IPS DF 6.9 (cell line): ENCODE data around the gene STK17A.
"Not testable (repeated sequence)": the region's sequence is repeated elsewhere in the genome, so short reads cannot be mapped to it uniquely, and the experiment has no call there.

ENCODE experiments used
- DNase-seq: peaks from one replicate; pipeline ENCODE4 v3.0.0-alpha.2; 2013; ENCODE audit warnings: low read depth, low spot score
- H3K27ac ChIP-seq: one replicate; pipeline ENCODE4 v1.5.1; 2013; ENCODE audit warnings: low read length, control low read depth
- H3K27me3 ChIP-seq: 2 replicates; pipeline ENCODE4 v1.6.1; 2013; ENCODE audit warnings: mild to moderate bottlenecking, low read length; ENCODE audit not compliant: control insufficient read depth, insufficient read depth
- H3K36me3 ChIP-seq: 2 replicates; pipeline ENCODE4 v1.6.1; 2013; ENCODE audit warnings: low read length; ENCODE audit not compliant: control insufficient read depth, insufficient read depth
- H3K4me1 ChIP-seq: 2 replicates; pipeline ENCODE4 v1.6.1; 2013; ENCODE audit warnings: low read length; ENCODE audit not compliant: control insufficient read depth, insufficient read depth
- H3K4me3 ChIP-seq: 2 replicates; pipeline ENCODE4 v1.5.1; 2013; ENCODE audit warnings: mild to moderate bottlenecking, low read length
- H3K9me3 ChIP-seq: 2 replicates; pipeline ENCODE4 v1.6.1; 2013; ENCODE audit warnings: low read length, inconsistent platforms; ENCODE audit not compliant: control insufficient read depth, insufficient read depth
- WGBS: extraction: QIAGEN DNeasy Blood & Tissue Kit; methylation state at CpG from one replicate; pipeline ENCODE4 v1.1.7; 2013; ENCODE audit warnings: mixed read lengths, missing lambda C conversion rate; ENCODE audit not compliant: insufficient read length, insufficient coverage; 5-methylcytosine and 5-hydroxymethylcytosine counted together

STK17A gene

DNA sequence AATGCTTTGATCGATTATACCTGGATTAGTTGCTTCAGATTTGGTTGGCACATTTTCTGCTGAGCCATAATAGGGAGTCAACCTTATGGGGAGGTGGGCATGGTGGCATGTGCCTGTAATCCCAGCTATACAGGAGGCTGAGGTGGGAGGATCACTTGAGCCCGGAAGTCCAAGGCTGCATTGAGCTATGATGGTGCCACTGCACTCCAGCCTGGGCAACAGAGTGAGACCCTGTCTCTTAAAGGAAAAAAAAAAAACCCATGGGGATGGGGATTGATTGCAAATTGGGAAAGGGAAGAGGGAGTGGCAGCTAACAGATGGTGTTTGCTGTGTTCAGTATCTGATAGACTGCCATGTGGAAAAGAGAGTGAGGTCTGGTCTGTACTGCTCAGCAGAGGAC, 11.1 kb downstream of the STK17A start:
- Histone ChIP-seq H3K4me3 (no peak overlapping the region), H3K27me3 (no peaks in the 10 kb centered on the region), H3K9me3 (no peaks in the 10 kb centered on the region), H3K4me1 (no peaks in the 10 kb centered on the region), H3K27ac (no peak overlapping the region), H3K36me3 (no peaks in the 10 kb centered on the region)
- WGBS: no CpG with 5 or more reads among the region's 2 CpGs
- DNase-seq: no peak

DNA sequence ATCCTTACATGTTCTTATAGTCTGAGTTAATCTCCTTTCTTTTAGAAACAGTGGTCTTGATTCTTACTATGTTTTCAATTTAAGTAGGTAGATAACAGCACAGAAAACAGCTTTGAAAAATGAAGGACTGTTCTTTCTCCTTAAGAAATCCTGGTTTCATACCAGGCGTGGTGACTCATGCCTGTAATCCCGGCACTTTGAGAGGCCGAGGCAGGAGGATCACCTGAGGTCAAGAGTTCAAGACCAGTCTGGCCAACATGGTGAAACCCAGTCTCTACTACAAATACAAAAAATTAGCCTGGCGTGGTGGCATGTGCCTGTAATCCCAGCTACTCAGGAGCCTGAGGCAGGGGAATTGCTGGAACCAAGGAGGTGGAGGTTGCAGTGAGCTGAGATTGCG, 13.5 kb downstream of the STK17A start:
- H3K4me1 ChIP-seq, DNase-seq, H3K9me3 ChIP-seq, H3K27ac ChIP-seq, H3K27me3 ChIP-seq, H3K36me3 ChIP-seq, H3K4me3 ChIP-seq: not testable (repeated sequence)
- WGBS: no CpG with 5 or more reads among the region's 5 CpGs

DNA sequence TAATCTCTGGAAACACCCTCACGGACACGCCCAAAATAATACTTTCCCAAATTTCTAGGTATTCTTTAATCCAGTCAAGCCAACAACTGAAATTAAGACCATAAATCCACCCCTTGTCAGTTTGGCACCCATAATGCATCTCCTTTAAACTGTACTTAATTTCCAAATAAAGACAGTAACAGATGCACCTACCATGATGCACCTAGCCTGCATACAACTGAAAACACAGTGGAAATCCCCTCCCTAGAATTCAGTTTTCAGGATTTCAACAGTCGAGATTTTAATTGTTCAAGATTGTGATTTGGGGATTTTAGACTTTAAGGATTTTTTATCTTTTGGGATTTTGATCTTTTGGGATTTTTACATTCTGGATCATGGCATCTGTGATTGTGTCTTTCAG, 17.1 kb downstream of the STK17A start:
- DNase-seq: no peak
- Histone ChIP-seq H3K4me3 (no peak overlapping the region), H3K27me3 (no peaks in the 10 kb centered on the region), H3K27ac (no peak overlapping the region), H3K36me3 (no peaks in the 10 kb centered on the region), H3K4me1 (no peaks in the 10 kb centered on the region; the same call in 1 of the 2 replicates), H3K9me3 (no peaks in the 10 kb centered on the region)
- no CpG with 5 or more reads among the region's 3 CpGs for WGBS

DNA sequence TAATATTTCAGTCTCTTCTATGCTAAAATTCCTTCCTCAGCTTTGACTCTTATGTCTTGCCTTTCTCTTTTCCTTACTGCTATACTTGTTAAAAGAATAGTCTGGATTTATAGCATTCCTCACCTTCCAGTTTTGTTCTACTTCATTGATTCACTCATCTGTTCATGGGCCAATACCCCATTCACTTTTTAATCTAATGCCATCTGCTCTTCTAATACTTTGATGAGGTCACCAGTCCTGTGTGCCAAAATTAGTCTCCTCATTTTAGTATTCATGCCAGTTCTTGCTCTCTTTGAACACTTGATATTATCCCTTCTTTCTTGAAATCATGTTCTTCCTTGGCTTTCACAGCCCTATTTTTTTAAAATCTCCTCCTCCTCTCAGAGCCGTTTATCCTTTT, 19.3 kb downstream of the STK17A start:
- Histone ChIP-seq H3K4me3 (no peak overlapping the region), H3K9me3 (no peaks in the 10 kb centered on the region), H3K4me1 (no peaks in the 10 kb centered on the region; the same call in 1 of the 2 replicates), H3K27me3 (no peaks in the 10 kb centered on the region), H3K27ac (no peak overlapping the region), H3K36me3 (no peaks in the 10 kb centered on the region)
- no CpG with 5 or more reads among the region's 1 CpG for WGBS
- DNase-seq: no peak

DNA sequence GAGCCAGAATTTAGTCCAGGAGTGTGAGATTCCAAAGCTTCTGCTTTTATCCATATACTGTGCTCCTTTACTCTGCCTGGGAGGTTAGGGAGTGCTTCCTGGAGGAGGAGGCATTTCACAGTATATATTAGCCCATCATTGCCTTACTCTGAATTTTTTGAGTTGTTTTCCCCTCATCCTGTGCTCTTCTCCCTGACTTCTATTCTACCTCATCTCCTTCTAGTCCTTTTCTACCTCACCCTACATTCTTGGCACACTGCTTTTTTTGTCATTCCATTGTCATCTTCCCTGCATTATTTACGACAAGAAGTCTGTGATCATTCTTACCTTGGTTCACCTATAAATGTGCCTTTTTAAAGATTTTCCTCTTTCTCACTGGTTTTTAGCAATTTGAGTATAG, 21.3 kb downstream of the STK17A start:
- no peak overlapping the region for H3K27ac ChIP-seq
- no peaks in the 10 kb centered on the region for H3K27me3 ChIP-seq
- H3K4me1 ChIP-seq: no peaks in the 10 kb centered on the region; the same call in 1 of the 2 replicates
- H3K36me3 ChIP-seq: 0 out of 2 replicates have a peak, but pooled peaks cover 2% of the 10 kb centered on the region
- DNase-seq: no peak
- H3K4me3 ChIP-seq: no peak overlapping the region
- no CpG with 5 or more reads among the region's 1 CpG for WGBS
- H3K9me3 ChIP-seq: no peaks in the 10 kb centered on the region

DNA sequence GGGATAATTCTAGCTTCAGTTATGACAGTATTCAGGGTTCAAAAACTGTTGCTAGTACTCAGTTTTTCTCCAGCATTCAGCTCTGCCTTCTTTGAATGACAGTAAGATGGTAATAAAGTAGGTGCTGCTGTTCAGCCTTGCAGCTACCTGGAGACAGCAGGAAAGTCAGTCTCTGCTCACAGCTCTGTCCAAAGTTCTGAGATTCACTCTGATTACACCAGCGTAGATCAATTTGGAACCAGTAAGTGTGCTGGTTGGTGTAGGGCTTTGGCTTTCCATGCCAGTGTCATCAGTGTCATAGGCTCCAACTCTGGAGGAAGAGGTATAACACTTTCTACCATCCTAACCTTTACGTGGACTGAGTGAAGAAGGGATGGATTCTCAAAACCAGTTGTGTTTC, 26.2 kb downstream of the STK17A start:
- no peaks in the 10 kb centered on the region for H3K27me3 ChIP-seq
- DNase-seq: no peak
- H3K36me3 ChIP-seq: 0 out of 2 replicates have a peak, but pooled peaks cover 3% of the 10 kb centered on the region
- H3K27ac ChIP-seq: no peak overlapping the region
- no peaks in the 10 kb centered on the region for H3K4me1 ChIP-seq
- no peaks in the 10 kb centered on the region for H3K9me3 ChIP-seq
- WGBS: no CpG with 5 or more reads among the region's 2 CpGs
- H3K4me3 ChIP-seq: no peak overlapping the region

DNA sequence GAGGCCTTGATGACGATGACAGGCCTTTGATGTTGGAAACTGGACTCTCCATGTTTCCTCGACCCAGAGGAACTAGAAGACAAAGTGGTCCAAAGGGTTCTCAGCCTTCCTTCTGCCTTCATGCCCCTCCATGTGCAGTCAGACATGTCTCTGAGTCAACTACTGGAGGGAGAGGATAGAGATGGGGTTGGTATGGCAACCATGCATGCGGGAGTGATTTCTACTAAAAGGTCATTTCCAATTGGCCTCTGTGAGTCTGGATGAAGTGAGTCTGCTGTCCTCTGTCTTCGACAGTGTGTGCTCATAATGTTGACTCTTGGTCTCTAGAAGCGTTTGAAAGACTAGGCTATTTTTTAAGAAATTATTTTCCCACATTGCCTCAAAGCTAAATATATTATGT, 29.2 kb downstream of the STK17A start:
- H3K27ac ChIP-seq: no peak overlapping the region
- no peaks in the 10 kb centered on the region for H3K9me3 ChIP-seq
- H3K4me1 ChIP-seq: no peaks in the 10 kb centered on the region
- DNase-seq: no peak
- no peak overlapping the region for H3K4me3 ChIP-seq
- WGBS: no CpG with 5 or more reads among the region's 5 CpGs
- H3K27me3 ChIP-seq: no peaks in the 10 kb centered on the region
- 0 out of 2 replicates have a peak, but pooled peaks cover 3% of the 10 kb centered on the region for H3K36me3 ChIP-seq

DNA sequence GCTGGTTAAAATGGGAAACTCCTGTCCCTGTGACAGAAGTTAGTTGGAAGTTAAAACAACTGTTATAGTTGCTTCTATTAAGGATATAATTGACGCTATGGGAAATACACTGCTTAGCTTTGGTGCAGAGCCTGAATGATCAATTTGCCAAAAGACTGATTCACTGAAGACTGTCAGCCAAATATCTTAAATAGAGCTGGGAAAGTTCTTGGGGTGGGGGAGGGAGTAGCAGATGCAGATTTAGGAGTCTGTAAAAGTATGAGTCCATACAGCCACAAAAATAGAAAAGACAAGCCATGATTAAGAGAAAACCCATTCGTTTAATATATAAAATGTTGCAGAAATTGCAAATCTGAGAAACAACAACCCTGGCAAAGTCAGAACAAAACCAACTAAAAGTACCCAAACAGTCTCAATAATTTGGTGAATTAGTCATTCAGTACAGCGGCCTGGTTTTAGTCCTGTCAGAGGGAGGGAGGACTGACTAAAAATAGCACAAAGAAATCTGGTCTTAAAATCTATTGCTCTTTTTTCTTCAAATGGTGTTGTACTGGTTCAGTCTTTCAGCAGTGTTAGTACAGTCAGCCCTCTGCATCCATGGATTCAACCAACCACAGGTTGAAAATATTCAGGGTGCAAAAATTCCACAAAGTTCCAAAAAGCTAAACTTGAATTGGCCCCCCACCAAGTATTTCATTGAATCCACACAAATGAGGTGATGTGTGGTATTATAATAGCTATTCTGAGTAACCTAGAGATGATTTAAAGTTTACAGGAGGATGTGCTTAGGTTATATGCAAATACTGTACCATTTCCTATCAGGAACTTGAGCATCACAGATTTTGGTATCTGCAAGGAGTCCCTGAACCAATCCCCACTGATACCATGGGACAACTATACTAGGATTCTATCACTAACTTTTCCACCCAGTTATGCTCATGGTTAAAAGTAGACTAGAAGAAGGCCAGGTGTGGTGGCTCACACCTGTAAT, 30.0 kb downstream of the STK17A start:
- H3K4me3 ChIP-seq: no peak overlapping the region
- H3K4me1 ChIP-seq: no peaks in the 10 kb centered on the region
- WGBS: no CpG with 5 or more reads among the region's 3 CpGs
- no peaks in the 10 kb centered on the region for H3K27me3 ChIP-seq
- H3K36me3 ChIP-seq: 0 out of 2 replicates have a peak, but pooled peaks cover 3% of the 10 kb centered on the region
- no peak overlapping the region for H3K27ac ChIP-seq
- no peak for DNase-seq
- H3K9me3 ChIP-seq: no peaks in the 10 kb centered on the region

DNA sequence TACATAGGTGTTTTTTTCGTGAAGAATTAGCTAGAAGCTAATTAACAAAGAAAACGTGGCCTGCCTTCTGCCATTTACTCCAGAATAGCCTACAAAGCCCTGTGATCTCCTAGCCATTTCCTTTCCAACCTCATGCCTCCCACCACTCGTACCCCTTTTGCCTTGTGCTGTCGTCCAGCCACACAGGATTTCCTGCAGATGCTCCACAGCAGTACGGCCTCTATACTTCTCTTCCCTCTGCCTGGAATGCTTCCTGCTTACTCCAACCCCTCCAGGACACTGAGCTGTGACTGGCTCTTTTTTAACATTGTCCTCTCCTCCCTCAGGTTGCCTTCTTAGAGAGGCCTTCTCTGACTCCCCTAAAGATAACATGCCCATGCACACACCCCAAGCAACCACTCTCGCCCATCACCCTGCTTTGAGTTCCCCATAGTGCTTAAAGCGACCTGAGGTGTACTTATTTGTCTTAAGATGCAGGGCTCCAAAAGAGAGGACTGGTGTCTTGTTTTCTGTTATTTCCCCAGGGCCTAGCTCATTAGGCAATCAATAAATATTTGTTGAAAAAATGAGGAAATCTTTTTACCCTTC, 32.7 kb downstream of the STK17A start:
- no peaks in the 10 kb centered on the region for H3K36me3 ChIP-seq
- no peaks in the 10 kb centered on the region for H3K9me3 ChIP-seq

DNA sequence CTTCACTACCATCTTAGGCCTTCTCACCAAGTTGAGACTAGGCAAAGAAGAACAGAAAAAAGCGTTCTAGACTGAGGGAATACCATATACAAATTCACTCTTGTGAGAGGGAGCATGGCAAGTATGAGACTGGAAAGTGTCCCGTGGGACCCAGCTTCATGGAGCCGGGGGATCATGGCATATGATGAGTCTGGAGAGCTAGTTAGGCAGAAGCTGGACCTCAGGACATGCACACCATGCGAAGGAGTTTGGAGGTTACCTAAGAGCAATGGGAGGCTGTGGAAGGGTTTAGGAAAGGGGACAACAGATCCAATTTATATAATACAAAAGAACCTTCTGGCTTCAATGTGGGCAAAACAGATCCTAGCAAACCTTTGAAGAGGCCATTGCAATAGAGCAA, 34.1 kb downstream of the STK17A start:
- H3K4me1 ChIP-seq: no peaks in the 10 kb centered on the region
- H3K9me3 ChIP-seq: no peaks in the 10 kb centered on the region
- H3K4me3 ChIP-seq: no peak overlapping the region
- no peaks in the 10 kb centered on the region for H3K36me3 ChIP-seq
- DNase-seq: no peak
- WGBS: no CpG with 5 or more reads among the region's 4 CpGs
- no peak overlapping the region for H3K27ac ChIP-seq
- no peaks in the 10 kb centered on the region for H3K27me3 ChIP-seq

More for the DNA sequence above, 32.7 kb downstream of the STK17A start:
- H3K27ac ChIP-seq: no peak overlapping the region
- H3K27me3 ChIP-seq: no peaks in the 10 kb centered on the region
- no peak for DNase-seq
- no peak overlapping the region for H3K4me3 ChIP-seq
- WGBS: no CpG with 5 or more reads among the region's 7 CpGs
- H3K4me1 ChIP-seq: no peaks in the 10 kb centered on the region
